Stimulated activated CD4-positive, alpha-beta T cell treated with anti-CD3 and anti-CD28 coated beads, Interleukin-4, amount 100 ng/mL, for 1 hour (primary cell): Measurements from ENCODE around the gene TAF6.
"Not testable (repeated sequence)": the region's sequence is repeated elsewhere in the genome, so short reads cannot be mapped to it uniquely, and the experiment has no call there.

Experiments used
- DNase-seq: peaks from one replicate; pipeline ENCODE4 v3.0.0-alpha.2; 2020

Gene TAF6

GRCh38 chr7:100152404-100152803 is 33.2 kb upstream of the TAF6 start:
- DNase-seq: no peak

- peak; percentile 95 for DNase-seq
Measured at GRCh38 chr7:100148559-100149328, 29.6 kb upstream of the TAF6 start, which contains the start of gene LAMTOR4. Gene LAMTOR4 (plus strand): TSS chr7:100148918. CDS start chr7:100148973, 55 bp downstream.

GRCh38 chr7:100148225-100148558 is 29.0 kb upstream of the TAF6 start:
- DNase-seq: no peak

GRCh38 chr7:100147278-100147677 is 28.1 kb upstream of the TAF6 start:
- DNase-seq: no peak

GRCh38 chr7:100146350-100146749 is 27.2 kb upstream of the TAF6 start:
- not testable (repeated sequence) for DNase-seq

GRCh38 chr7:100142461-100142860 is 23.3 kb upstream of the TAF6 start:
- DNase-seq: no peak

- no peak for DNase-seq
Measured at GRCh38 chr7:100141555-100141949, 22.4 kb upstream of the TAF6 start.

- no peak for DNase-seq
Measured at GRCh38 chr7:100137851-100138760, 18.9 kb upstream of the TAF6 start.

GRCh38 chr7:100132697-100133151 is 13.6 kb upstream of the TAF6 start:
- DNase-seq: peak; percentile 65

- DNase-seq: no peak
Measured at GRCh38 chr7:100132126-100132525, 13.0 kb upstream of the TAF6 start.

GRCh38 chr7:100130608-100131453 is 11.7 kb upstream of the TAF6 start:
- DNase-seq: peak; percentile 83

- not testable (repeated sequence) for DNase-seq
Measured at GRCh38 chr7:100130220-100130607, 11.1 kb upstream of the TAF6 start.

GRCh38 chr7:100128637-100128963 is 9.4 kb upstream of the TAF6 start:
- no peak for DNase-seq

- DNase-seq: no peak
Measured at GRCh38 chr7:100127866-100128636, 8.9 kb upstream of the TAF6 start.

- DNase-seq: peak; percentile 88
Measured at GRCh38 chr7:100126931-100127865, 8.0 kb upstream of the TAF6 start, which contains the start of gene MBLAC1. Gene MBLAC1 (plus strand): TSS chr7:100126967. CDS start chr7:100127396, 429 bp downstream.

- DNase-seq: no peak
Measured at GRCh38 chr7:100126239-100126930, 7.2 kb upstream of the TAF6 start.

GRCh38 chr7:100124301-100125230 is 5.4 kb upstream of the TAF6 start:
- DNase-seq: no peak

- no peak for DNase-seq
Measured at GRCh38 chr7:100122568-100122967, 3.4 kb upstream of the TAF6 start.

- DNase-seq: no peak
Measured at GRCh38 chr7:100122067-100122466, 2.9 kb upstream of the TAF6 start.
